ENCODE results near the gene LRRC59. TPM values are rescaled to one million over a fixed set of nuclear protein-coding genes. Genes with fewer than 3 reads are reported as not detected.
A peak's percentile ranks its signal among the peaks of the same experiment; 100 is the strongest.

Gene LRRC59
- total and polyA plus RNA-seq, 2 of the 13 experiments (the other 11 are each of a cell fraction or from before 2014, with no cell fraction given), result 87.3 to 222 TPM

- TF ChIP-seq ZNF407 (CRISPR knock-in tag; IDR thresholded peaks at IDR 0.05; ENCODE audit: not compliant biosample characterization) (peak; percentile 92), ZNF253 (CRISPR knock-in tag; IDR thresholded peaks at IDR 0.05; ENCODE audit: borderline replicate concordance) (peak; percentile 86; the same call in 1 of the 2 replicates), ZNF383 (CRISPR knock-in tag; IDR thresholded peaks at IDR 0.05; ENCODE audit: borderline replicate concordance) (no peak), HOXA3 (CRISPR knock-in tag; IDR thresholded peaks at IDR 0.05) (peak; percentile 99), MTA3 (CRISPR knock-in tag; IDR thresholded peaks at IDR 0.05) (no peak), HNF1B (CRISPR knock-in tag; IDR thresholded peaks at IDR 0.05) (peak; percentile 99), CREBL2 (CRISPR knock-in tag; IDR thresholded peaks at IDR 0.05; ENCODE audit: borderline replicate concordance) (peak; percentile 87; the same call in 1 of the 2 replicates), ZNF235 (CRISPR knock-in tag; IDR thresholded peaks at IDR 0.05; ENCODE audit: borderline replicate concordance) (no peak; the same call in 1 of the 2 replicates), KLF13 (CRISPR knock-in tag; IDR thresholded peaks at IDR 0.05) (no peak), MTF2 (CRISPR knock-in tag; IDR thresholded peaks at IDR 0.05; ENCODE audit: borderline replicate concordance) (peak; percentile 91), POLR2G (IDR thresholded peaks at IDR 0.05; ENCODE audit: low read depth, low read length) (peak; percentile 93), RBM22 (optimal IDR thresholded peaks at IDR 0.05; ENCODE audit: low read length) (no peak), MED13 (CRISPR knock-in tag; IDR thresholded peaks at IDR 0.05) (peak; percentile 86), ZNF672 (CRISPR knock-in tag; IDR thresholded peaks at IDR 0.05) (peak; percentile 97), RARG (CRISPR knock-in tag; IDR thresholded peaks at IDR 0.05; ENCODE audit: low read depth) (no peak; the same call in 1 of the 2 replicates), ZFP90 (CRISPR knock-in tag; IDR thresholded peaks at IDR 0.05; ENCODE audit: borderline replicate concordance) (peak; percentile 93; the same call in 1 of the 2 replicates), ZMYM4 (CRISPR knock-in tag; IDR thresholded peaks at IDR 0.05) (peak; percentile 99), ZFP37 (CRISPR knock-in tag; IDR thresholded peaks at IDR 0.05; ENCODE audit: borderline replicate concordance) (no peak), RFX5 (IDR thresholded peaks at IDR 0.05; ENCODE audit: low read depth, low read length) (no peak; the same call in 1 of the 2 replicates), ZBTB3 (CRISPR knock-in tag; IDR thresholded peaks at IDR 0.05; ENCODE audit: borderline replicate concordance, low read depth) (peak; percentile 94; the same call in 1 of the 2 replicates)
Observed at GRCh38 chr17:50397111-50397918, at the start of gene LRRC59 (continued).

Data from HepG2 (cell line).